ENCODE measurements around the gene NSF. TPM values are rescaled to one million over a fixed set of nuclear protein-coding genes. Genes with fewer than 3 reads are reported as not detected.

The NSF gene
- total and polyA plus RNA-seq, 10 of the 15 experiments (the other 5 are each of a cell fraction or from before 2014, with no cell fraction given) = 6.8 to 25.6 (median 16.8) TPM

GRCh38 chr17:46741122-46741730, 150.8 kb downstream of the NSF start:
- FAIRE-seq (no peak), ATAC-seq (no peak), DNase-seq (ENCODE audit: low read depth, low spot score) (no peak)
- Histone ChIP-seq H3K4me1 (ENCODE audit: control insufficient read depth, insufficient read depth, low read length) (peaks cover under 1% of the 10 kb centered on the region; the same call in 1 of the 2 replicates), H3K9me3 (replicated peaks; ENCODE audit: control insufficient read depth, insufficient read depth, low read length) (no peaks in the 10 kb centered on the region), H3K27me3 (replicated peaks in 1 of 2; ENCODE audit: control insufficient read depth in 2 of 2, insufficient read depth in 2 of 2, low read length in 1 of 2) (no peaks in the 10 kb centered on the region), H3K4me3 (no peak overlapping the region), H3K27ac (ENCODE audit: control insufficient read depth, insufficient read depth) (no peak overlapping the region), H4K20me1 (ENCODE audit: control insufficient read depth, insufficient read depth) (no peaks in the 10 kb centered on the region), H3K4me2 (ENCODE audit: control insufficient read depth, insufficient read depth) (no peak overlapping the region), H3K79me2 (ENCODE audit: control insufficient read depth, insufficient read depth, low read length) (no peaks in the 10 kb centered on the region), H2AFZ (ENCODE audit: control insufficient read depth, low read depth, low read length) (no peak overlapping the region), H3K9ac (ENCODE audit: control insufficient read depth, insufficient read depth, low read length) (no peak overlapping the region), H3K36me3 (ENCODE audit: control insufficient read depth in 2 of 2, insufficient read depth in 2 of 2, low read length in 1 of 2) (no peaks in the 10 kb centered on the region)
- in situ Hi-C loops (cut with MboI) (no loop called here), intact Hi-C loops (cut with micrococcal nuclease; ENCODE audit: unreplicated experiment) (no loop called here)
- 62% methylated on average over 2 of the region's 2 CpGs for WGBS (ENCODE audit: insufficient coverage, insufficient replicate concordance, low lambda C conversion rate, missing lambda C conversion rate)
- SMC1A ChIA-PET (ENCODE audit: uncharacterized antibody, unreplicated experiment) = no interaction called here
- CTCF ChIA-PET = no interaction called here
- RAD21 ChIA-PET (ENCODE audit: unreplicated experiment) = no interaction called here
- BruUV-seq (replicated peaks) = no TSS peak
- no peak for TF ChIP-seq KAT2A (conservative IDR thresholded peaks at IDR 0.05; ENCODE audit: control insufficient read depth, low read depth, low read length)
- TF ChIP-seq KLF5 (IDR thresholded peaks at IDR 0.05; ENCODE audit: partially characterized antibody) = no peak
- TF ChIP-seq JUND (IDR thresholded peaks at IDR 0.05; ENCODE audit: low read depth, low read length) = no peak
- TF ChIP-seq EZH2 (IDR thresholded peaks at IDR 0.05; ENCODE audit: borderline replicate concordance, control insufficient read depth, low read depth, low read length) = no peak
- TF ChIP-seq, protein P1, sequence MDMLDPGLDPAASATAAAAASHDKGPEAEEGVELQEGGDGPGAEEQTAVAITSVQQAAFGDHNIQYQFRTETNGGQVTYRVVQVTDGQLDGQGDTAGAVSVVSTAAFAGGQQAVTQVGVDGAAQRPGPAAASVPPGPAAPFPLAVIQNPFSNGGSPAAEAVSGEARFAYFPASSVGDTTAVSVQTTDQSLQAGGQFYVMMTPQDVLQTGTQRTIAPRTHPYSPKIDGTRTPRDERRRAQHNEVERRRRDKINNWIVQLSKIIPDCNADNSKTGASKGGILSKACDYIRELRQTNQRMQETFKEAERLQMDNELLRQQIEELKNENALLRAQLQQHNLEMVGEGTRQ (IDR thresholded peaks at IDR 0.05; ENCODE audit: borderline replicate concordance, low read depth, low read length) = no peak
- TF ChIP-seq IRF4 (IDR thresholded peaks at IDR 0.05; ENCODE audit: low read depth, low read length) = no peak
- no peak for TF ChIP-seq BCL11A (IDR thresholded peaks at IDR 0.05; ENCODE audit: low read depth, low read length)
- no peak for TF ChIP-seq NR2C2 (IDR thresholded peaks at IDR 0.05; ENCODE audit: borderline replicate concordance, control insufficient read depth, insufficient read length, low read depth)
- POLR2A ChIA-PET = no interaction called here

Data from GM12878 (cell line).